C4-2B (cell line): Measurements from ENCODE around the gene FGF18.

Experiments
- ZFX ChIP-seq: fragments of 450-650 bp; IDR thresholded peaks from 2 replicates; pipeline ENCODE4 v1.6.1; 2017
- TF ChIP-seq, protein P1 (sequence below): fragments of 450-650 bp; conservative IDR thresholded peaks from 2 replicates; pipeline ENCODE4 v1.5.1; 2017; ENCODE audit warnings: mild to moderate bottlenecking

DNA sequence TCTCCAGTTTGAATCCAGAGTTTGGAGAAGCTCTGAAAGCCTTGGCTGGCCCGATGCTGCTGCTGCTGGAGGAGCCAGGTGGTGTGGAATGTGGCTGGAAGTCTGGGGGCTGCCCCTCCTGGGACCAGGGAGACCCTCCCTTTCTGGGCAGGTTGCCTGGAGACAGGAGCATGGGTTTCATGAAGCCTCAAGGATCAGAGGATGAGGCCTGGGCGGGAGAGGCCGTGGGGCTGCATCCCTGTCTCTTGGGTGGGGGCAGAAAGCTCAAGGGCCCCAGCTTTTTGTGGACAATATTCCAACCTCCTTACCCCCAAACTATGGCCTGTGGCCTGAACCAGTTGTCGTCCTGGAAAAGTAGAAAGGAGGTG lies 10.1 kb downstream of the FGF18 start:
- TF ChIP-seq, protein P1, sequence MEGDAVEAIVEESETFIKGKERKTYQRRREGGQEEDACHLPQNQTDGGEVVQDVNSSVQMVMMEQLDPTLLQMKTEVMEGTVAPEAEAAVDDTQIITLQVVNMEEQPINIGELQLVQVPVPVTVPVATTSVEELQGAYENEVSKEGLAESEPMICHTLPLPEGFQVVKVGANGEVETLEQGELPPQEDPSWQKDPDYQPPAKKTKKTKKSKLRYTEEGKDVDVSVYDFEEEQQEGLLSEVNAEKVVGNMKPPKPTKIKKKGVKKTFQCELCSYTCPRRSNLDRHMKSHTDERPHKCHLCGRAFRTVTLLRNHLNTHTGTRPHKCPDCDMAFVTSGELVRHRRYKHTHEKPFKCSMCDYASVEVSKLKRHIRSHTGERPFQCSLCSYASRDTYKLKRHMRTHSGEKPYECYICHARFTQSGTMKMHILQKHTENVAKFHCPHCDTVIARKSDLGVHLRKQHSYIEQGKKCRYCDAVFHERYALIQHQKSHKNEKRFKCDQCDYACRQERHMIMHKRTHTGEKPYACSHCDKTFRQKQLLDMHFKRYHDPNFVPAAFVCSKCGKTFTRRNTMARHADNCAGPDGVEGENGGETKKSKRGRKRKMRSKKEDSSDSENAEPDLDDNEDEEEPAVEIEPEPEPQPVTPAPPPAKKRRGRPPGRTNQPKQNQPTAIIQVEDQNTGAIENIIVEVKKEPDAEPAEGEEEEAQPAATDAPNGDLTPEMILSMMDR = no peak
- TF ChIP-seq ZFX = no peak
